HepG2 (cell line): ENCODE results near the gene TXNDC9. TPM values are rescaled to one million over a fixed set of nuclear protein-coding genes. Genes with fewer than 3 reads are reported as not detected.
A peak's percentile ranks its signal among the peaks of the same experiment; 100 is the strongest.

Experiments
- CC2D1A ChIP-seq: sonication (generic); formaldehyde crosslinking; IDR thresholded peaks from 2 replicates; pipeline ENCODE4 v1.8.1; 2023; ENCODE audit warnings: mild to moderate bottlenecking, missing genetic modification reagents
- CREBL2 ChIP-seq: sonication (generic); formaldehyde crosslinking; IDR thresholded peaks from 2 replicates; pipeline ENCODE4 v1.8.1; 2023; ENCODE audit warnings: missing genetic modification reagents, mild to moderate bottlenecking, borderline replicate concordance
- DNMT1 ChIP-seq: sonication (generic); formaldehyde crosslinking; IDR thresholded peaks from 2 replicates; pipeline ENCODE4 v1.5.1; 2020; ENCODE audit warnings: mild to moderate bottlenecking, missing genetic modification reagents
- EHMT2 ChIP-seq: fragments of 200-600 bp; sonication (generic); IDR thresholded peaks from 2 replicates; pipeline ENCODE4 v1.7.0; 2017; ENCODE audit warnings: antibody characterized with exemption, low read depth, low read length, borderline replicate concordance
- GZF1 ChIP-seq: sonication (generic); formaldehyde crosslinking; IDR thresholded peaks from 2 replicates; pipeline ENCODE4 v1.5.1; 2020; ENCODE audit warnings: mild to moderate bottlenecking, missing genetic modification reagents
- HBP1 ChIP-seq: IDR thresholded peaks from 2 replicates; pipeline ENCODE4 v1.6.1; 2016; ENCODE audit warnings: low read depth, control low read depth
- HES4 ChIP-seq: sonication (generic); formaldehyde crosslinking; IDR thresholded peaks from 2 replicates; pipeline ENCODE4 v1.9.0; 2021; ENCODE audit warnings: mild to moderate bottlenecking, missing genetic modification reagents, borderline replicate concordance
- IKZF4 ChIP-seq: sonication (generic); formaldehyde crosslinking; IDR thresholded peaks from 2 replicates; pipeline ENCODE4 v1.5.1; 2020; ENCODE audit warnings: borderline replicate concordance, mild to moderate bottlenecking, low read depth, missing genetic modification reagents; ENCODE audit errors: not compliant biosample characterization
- JUND ChIP-seq: sonication (generic); formaldehyde crosslinking; IDR thresholded peaks from 2 replicates; pipeline ENCODE4 v1.8.0; 2022; ENCODE audit warnings: mild to moderate bottlenecking, missing genetic modification reagents
- NCOA5 ChIP-seq: sonication (generic); formaldehyde crosslinking; IDR thresholded peaks from 2 replicates; pipeline ENCODE4 v1.4.0; 2020; ENCODE audit warnings: missing genetic modification reagents
- RARA ChIP-seq: IDR thresholded peaks from 2 replicates; pipeline ENCODE4 v1.6.1; 2016; ENCODE audit warnings: missing genetic modification reagents, missing compliant biosample characterization
- SIN3A ChIP-seq: IDR thresholded peaks from 2 replicates; pipeline ENCODE4 v1.6.1; 2011; ENCODE audit warnings: low read depth, mild to moderate bottlenecking, control low read depth, low read length, borderline replicate concordance
- TCF7L2 ChIP-seq: IDR thresholded peaks from 2 replicates; pipeline ENCODE4 v1.6.1; 2011; ENCODE audit warnings: mild to moderate bottlenecking, low read depth, low read length, moderate library complexity
- TRAFD1 ChIP-seq: sonication (generic); formaldehyde crosslinking; IDR thresholded peaks from 2 replicates; pipeline ENCODE4 v1.5.1; 2020; ENCODE audit warnings: missing genetic modification reagents, mild to moderate bottlenecking, borderline replicate concordance
- ZBTB8A ChIP-seq: sonication (generic); formaldehyde crosslinking; IDR thresholded peaks from 2 replicates; pipeline ENCODE4 v1.4.0; 2020; ENCODE audit warnings: mild to moderate bottlenecking, low read depth, missing genetic modification reagents, borderline replicate concordance
- ZFP41 ChIP-seq: sonication (generic); formaldehyde crosslinking; IDR thresholded peaks from 2 replicates; pipeline ENCODE4 v1.4.0; 2020; ENCODE audit warnings: mild to moderate bottlenecking, missing genetic modification reagents, borderline replicate concordance
- ZNF143 ChIP-seq: sonication (generic); formaldehyde crosslinking; IDR thresholded peaks from 2 replicates; pipeline ENCODE4 v1.4.0; 2020; ENCODE audit warnings: missing genetic modification reagents
- ZNF251 ChIP-seq: sonication (generic); formaldehyde crosslinking; IDR thresholded peaks from 2 replicates; pipeline ENCODE4 v1.9.0; 2021; ENCODE audit warnings: mild to moderate bottlenecking, missing genetic modification reagents
- ZNF609 ChIP-seq: sonication (generic); formaldehyde crosslinking; IDR thresholded peaks from 2 replicates; pipeline ENCODE4 v1.4.0; 2020; ENCODE audit warnings: mild to moderate bottlenecking, missing genetic modification reagents, borderline replicate concordance
- ZSCAN12 ChIP-seq: sonication (generic); formaldehyde crosslinking; IDR thresholded peaks from 2 replicates; pipeline ENCODE4 v1.9.0; 2021; ENCODE audit warnings: mild to moderate bottlenecking, missing genetic modification reagents
- polyA plus RNA-seq, 8 experiments: library from polyadenylated mRNA; depleted of rRNA in 3 of 8; stranded (reverse) in 7 of 8; unstranded in 1 of 8; fragments of >200 nt; fragmentation: Illumina TruSeq in 4 of 8; extraction: Trizol in 4 of 8; gene quantifications; 2 replicates each; pipeline versions ENCODE4 v1.2.1 to v1.2.3, GENCODE V29; 2011 to 2016; ENCODE audit warnings: low read depth in 4 of 8, missing spikeins in 1 of 8, mixed read lengths in 1 of 8; ENCODE audit not compliant: insufficient read depth in 1 of 8
- total RNA-seq, 5 experiments: library from RNA; depleted of rRNA; stranded (reverse); fragments of >200 nt; fragmentation: Illumina TruSeq; extraction: Trizol; gene quantifications; 2 replicates each; pipeline ENCODE4 v1.2.3, GENCODE V29; 2016; ENCODE audit warnings: low read depth in 1 of 5

Gene TXNDC9
- total and polyA plus RNA-seq, 2 of the 13 experiments (the other 11 are each of a cell fraction or from before 2014, with no cell fraction given): 35.2 to 94.6 TPM

- peak; percentile 98; the same call in 1 of the 2 replicates for TF ChIP-seq TRAFD1 (CRISPR knock-in tag)
- peak; percentile 97 for TF ChIP-seq SIN3A
- TF ChIP-seq HBP1 (CRISPR knock-in tag): 0 out of 2 replicates have a peak, but pooled peaks have one; percentile 74
- TF ChIP-seq CREBL2 (CRISPR knock-in tag): no peak; the same call in 1 of the 2 replicates
- TF ChIP-seq NCOA5 (CRISPR knock-in tag): no peak
- TF ChIP-seq ZSCAN12: no peak
- 0 out of 2 replicates have a peak, but pooled peaks have one; percentile 78 for TF ChIP-seq CC2D1A (CRISPR knock-in tag)
- TF ChIP-seq ZNF143 (CRISPR knock-in tag): peak; percentile 100
- TF ChIP-seq EHMT2: no peak; the same call in 1 of the 2 replicates
- TF ChIP-seq GZF1 (CRISPR knock-in tag): 0 out of 2 replicates have a peak, but pooled peaks have one; percentile 65
- TF ChIP-seq TCF7L2: no peak
- peak; percentile 65 for TF ChIP-seq ZNF609 (CRISPR knock-in tag)
- no peak for TF ChIP-seq HES4 (CRISPR knock-in tag)
- TF ChIP-seq DNMT1 (CRISPR knock-in tag): no peak; the same call in 1 of the 2 replicates
- peak; percentile 91 for TF ChIP-seq IKZF4 (CRISPR knock-in tag)
- peak; percentile 66; the same call in 1 of the 2 replicates for TF ChIP-seq ZFP41 (CRISPR knock-in tag)
- TF ChIP-seq RARA (CRISPR knock-in tag): peak; percentile 31; the same call in 1 of the 2 replicates
- TF ChIP-seq ZNF251 (CRISPR knock-in tag): no peak
- TF ChIP-seq JUND (CRISPR knock-in tag): no peak; the same call in 1 of the 2 replicates
- peak; percentile 42; the same call in 1 of the 2 replicates for TF ChIP-seq ZBTB8A (CRISPR knock-in tag)
Observed at GRCh38 chr2:99335911-99336803, at the start of gene TXNDC9 (continued).
